Muscle of leg (tissue), 11 donors: Measurements from ENCODE around the gene LAMC3. TPM values are rescaled to one million over a fixed set of nuclear protein-coding genes. Genes with fewer than 3 reads are reported as not detected.

Experiments
- DNase-seq: peaks from one replicate; pipeline ENCODE4 v3.0.0; 2013
- H3K27ac ChIP-seq: one replicate; pipeline ENCODE4 v1.5.1; 2013; ENCODE audit warnings: mild to moderate bottlenecking, low read length, control low read depth
- H3K27me3 ChIP-seq: one replicate; pipeline ENCODE4 v1.6.1; 2013; ENCODE audit warnings: low read length; ENCODE audit not compliant: control insufficient read depth, insufficient read depth
- H3K36me3 ChIP-seq: one replicate; pipeline ENCODE4 v1.6.1; 2013; ENCODE audit warnings: low read length; ENCODE audit not compliant: control insufficient read depth, insufficient read depth
- H3K4me1 ChIP-seq: one replicate; pipeline ENCODE4 v1.6.1; 2013; ENCODE audit warnings: low read length; ENCODE audit not compliant: control insufficient read depth, insufficient read depth
- H3K4me3 ChIP-seq: one replicate; pipeline ENCODE4 v1.5.1; 2013; ENCODE audit warnings: low read length, control low read depth
- H3K9me3 ChIP-seq: replicated peaks from 2 replicates; pipeline ENCODE4 v1.6.1; 2013; ENCODE audit warnings: low read depth, low read length; ENCODE audit not compliant: control insufficient read depth
- WGBS: methylation state at CpG from one replicate; pipeline ENCODE4 v1.1.5; 2013; ENCODE audit warnings: missing lambda C conversion rate; ENCODE audit not compliant: insufficient coverage; 5-methylcytosine and 5-hydroxymethylcytosine counted together
- polyA plus RNA-seq, 8 donors: library from polyadenylated mRNA; unstranded; fragments of 120-200 nt; gene quantifications; one replicate each; pipeline versions ENCODE4 v1.2.1 to v1.2.3, GENCODE V29; 2013; ENCODE audit warnings: inconsistent platforms in 1 of 8, low replicate concordance in 1 of 8; ENCODE audit not compliant: insufficient read length in 8 of 8, insufficient read depth in 1 of 8
- total RNA-seq: library from RNA; stranded (reverse); fragments of 120-200 nt; gene quantifications from one replicate; pipeline ENCODE4 v1.2.4, GENCODE V29; 2013

Gene LAMC3
- total and polyA plus RNA-seq, 9 donors = 1.0 to 4.0 (median 1.9) TPM

DNA sequence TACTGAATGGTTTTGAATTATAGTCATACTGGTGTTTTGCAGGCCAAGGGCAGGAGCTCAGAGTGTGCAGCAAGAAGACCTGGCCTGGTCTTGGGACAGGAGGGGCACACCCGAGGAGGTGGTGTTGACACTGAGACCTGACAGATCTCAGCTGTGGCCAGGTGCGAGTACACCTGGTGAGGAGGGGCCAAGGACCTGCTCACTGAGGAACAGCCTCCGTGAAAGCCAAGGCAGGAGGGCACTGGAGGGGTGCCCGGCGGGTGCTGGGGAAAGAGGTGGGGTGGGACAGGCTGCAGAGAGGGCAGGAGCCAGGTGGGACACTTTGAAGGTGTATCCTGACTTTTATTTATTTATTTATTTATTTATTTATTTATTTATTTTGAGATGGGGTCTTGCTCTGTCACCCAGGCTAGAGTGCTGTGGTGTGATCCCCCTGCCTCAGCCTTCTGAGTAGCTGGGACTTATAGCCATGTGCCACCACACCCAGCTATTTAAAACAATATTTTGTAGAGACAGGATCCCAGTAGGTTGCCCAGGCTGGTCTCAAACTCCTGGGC is 23.3 kb upstream of the LAMC3 start:
- no peak overlapping the region for H3K4me3 ChIP-seq
- no peak for DNase-seq
- WGBS = 82% methylated on average over 2 of the region's 5 CpGs
- no peak overlapping the region for H3K27ac ChIP-seq
- no peaks in the 10 kb centered on the region for H3K36me3 ChIP-seq
- H3K9me3 ChIP-seq = no peaks in the 10 kb centered on the region
- peaks cover 5% of the 10 kb centered on the region for H3K4me1 ChIP-seq
- H3K27me3 ChIP-seq = peaks cover 49% of the 10 kb centered on the region

DNA sequence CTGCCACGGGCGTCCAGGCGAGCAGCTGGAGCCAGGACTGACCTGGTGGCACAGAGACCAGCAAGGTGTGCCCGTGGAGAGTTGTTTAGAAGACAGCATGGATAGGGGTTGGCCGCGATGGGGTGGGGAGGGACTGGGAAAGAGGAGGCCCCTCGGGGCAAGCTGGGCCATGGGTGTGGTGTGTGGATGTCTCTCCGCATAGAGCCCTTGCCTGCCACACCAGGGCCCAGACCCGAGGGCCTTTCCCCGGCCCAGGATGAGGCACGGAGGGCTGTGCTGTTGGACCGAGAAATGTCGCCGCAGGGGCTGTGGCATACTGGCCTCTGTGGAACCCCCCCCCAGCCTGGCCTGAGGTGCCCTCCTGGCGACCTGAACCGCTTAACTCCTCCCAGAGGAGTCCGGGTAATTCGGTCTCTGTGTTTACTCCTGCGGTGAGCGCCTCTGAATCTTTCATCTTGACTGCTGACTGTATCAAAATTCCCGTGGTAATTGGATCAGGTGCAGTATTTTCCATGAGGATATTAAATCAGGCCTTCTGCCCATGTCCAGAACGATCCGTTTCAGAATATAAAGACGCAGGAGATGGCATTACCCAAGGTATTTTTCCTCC is 22.5 kb upstream of the LAMC3 start:
- Histone ChIP-seq H3K9me3 (no peaks in the 10 kb centered on the region), H3K27ac (no peak overlapping the region), H3K4me3 (no peak overlapping the region), H3K4me1 (peaks cover 13% of the 10 kb centered on the region), H3K27me3 (peaks cover 57% of the 10 kb centered on the region), H3K36me3 (no peaks in the 10 kb centered on the region)
- 56% methylated on average over 16 of the region's 24 CpGs for WGBS
- DNase-seq = no peak

DNA sequence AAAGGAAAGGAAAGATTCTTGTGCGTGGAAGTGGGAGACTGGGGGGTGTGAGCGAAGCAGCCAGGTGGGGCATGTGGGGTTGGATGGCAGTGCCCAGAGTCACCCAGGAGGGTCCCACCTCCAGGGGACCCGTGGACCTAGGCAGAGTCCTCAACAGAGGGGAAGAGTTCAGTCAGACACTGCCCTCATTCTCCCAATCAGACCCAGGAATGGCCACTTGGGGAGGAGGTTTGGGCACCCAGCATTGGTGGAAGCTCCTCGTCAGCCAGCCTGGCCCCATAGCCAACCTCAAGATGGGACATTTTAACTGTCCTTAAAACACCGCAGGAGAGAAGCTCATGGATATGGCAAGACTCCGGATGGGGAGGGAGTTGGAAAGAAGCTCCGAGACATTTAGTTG is 21.9 kb upstream of the LAMC3 start:
- Histone ChIP-seq H3K4me3 (no peak overlapping the region), H3K9me3 (no peaks in the 10 kb centered on the region), H3K36me3 (no peaks in the 10 kb centered on the region), H3K4me1 (peaks cover 14% of the 10 kb centered on the region), H3K27me3 (peaks cover 59% of the 10 kb centered on the region), H3K27ac (no peak overlapping the region)
- DNase-seq = no peak
- 64% methylated on average over 3 of the region's 7 CpGs for WGBS

DNA sequence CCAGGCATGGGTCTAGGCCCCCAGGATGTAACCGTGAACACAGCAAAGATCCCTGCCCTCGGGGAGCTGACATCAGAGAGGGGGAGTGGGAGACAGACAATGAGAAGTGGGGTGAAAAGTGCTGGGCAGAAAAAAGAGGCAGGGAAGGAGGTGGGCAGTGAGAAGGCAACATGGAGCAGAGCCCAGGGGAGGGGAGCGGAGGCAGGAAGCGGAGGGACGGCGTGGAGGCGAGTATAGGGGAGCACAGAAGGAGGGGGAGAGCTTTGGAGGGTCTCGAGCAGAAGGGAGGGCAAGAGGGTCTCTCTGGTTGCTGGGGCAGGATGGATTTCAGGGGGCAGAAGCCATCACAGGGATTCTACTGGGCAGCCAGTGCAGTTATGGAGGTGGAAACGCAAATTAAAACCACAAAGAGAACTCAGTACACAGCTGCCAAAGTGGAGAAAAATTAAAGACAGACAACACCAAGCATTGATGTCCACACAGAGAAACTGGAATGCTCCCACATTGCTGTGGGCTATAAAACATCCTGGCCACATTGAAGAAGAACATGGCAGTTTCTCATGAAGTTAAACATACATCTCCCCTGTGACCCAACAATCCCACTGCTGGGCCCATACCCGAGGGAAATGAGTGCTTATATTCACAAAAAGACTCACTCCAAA is 21.1 kb upstream of the LAMC3 start:
- H3K27me3 ChIP-seq = peaks cover 65% of the 10 kb centered on the region
- no peaks in the 10 kb centered on the region for H3K36me3 ChIP-seq
- no peak for DNase-seq
- no peak overlapping the region for H3K27ac ChIP-seq
- no peak overlapping the region for H3K4me3 ChIP-seq
- 50% methylated on average over 9 of the region's 10 CpGs for WGBS
- H3K9me3 ChIP-seq = no peaks in the 10 kb centered on the region
- H3K4me1 ChIP-seq = peaks cover 14% of the 10 kb centered on the region

DNA sequence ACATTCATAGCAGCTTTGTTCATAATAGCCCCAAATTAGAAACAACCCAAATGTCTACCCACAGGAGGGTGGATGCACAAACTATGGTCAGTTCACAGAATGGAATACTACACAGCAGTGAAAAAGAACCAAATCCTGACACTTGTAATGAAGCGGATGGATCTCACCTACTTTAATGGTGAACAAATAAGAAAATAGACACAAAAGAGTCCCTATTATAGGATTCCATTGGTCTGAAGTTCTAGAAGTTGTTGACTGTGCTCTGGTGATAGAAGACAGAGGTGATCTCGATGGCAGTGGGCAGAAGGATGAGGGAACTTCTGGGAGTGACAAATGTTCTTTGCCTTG is 20.6 kb upstream of the LAMC3 start:
- H3K9me3 ChIP-seq = no peaks in the 10 kb centered on the region
- no CpG with 5 or more reads among the region's 2 CpGs for WGBS
- H3K4me1 ChIP-seq = peaks cover 14% of the 10 kb centered on the region
- no peak for DNase-seq
- no peaks in the 10 kb centered on the region for H3K36me3 ChIP-seq
- peaks cover 69% of the 10 kb centered on the region for H3K27me3 ChIP-seq
- H3K27ac ChIP-seq = no peak overlapping the region
- H3K4me3 ChIP-seq = no peak overlapping the region

DNA sequence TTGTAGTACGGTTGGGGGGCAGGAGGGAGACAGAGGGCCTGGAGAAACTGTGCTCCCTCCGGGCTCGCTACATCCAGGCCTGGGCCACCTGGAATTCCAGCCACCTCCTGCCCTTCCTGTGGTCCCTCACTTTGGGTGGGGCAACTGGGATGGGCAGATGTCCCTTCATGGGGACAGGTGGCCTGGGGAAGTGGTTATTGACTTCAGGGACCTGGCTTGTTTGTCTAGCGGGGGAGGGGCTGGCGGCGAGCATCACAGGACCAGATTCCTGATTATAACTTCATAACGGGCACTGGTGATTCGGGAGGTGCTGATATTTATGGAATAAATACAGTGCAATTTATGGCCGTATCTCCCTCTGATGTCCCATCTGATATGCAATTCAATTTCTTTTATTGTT is 20.1 kb upstream of the LAMC3 start:
- H3K4me1 ChIP-seq = peaks cover 14% of the 10 kb centered on the region
- no peaks in the 10 kb centered on the region for H3K36me3 ChIP-seq
- H3K9me3 ChIP-seq = no peaks in the 10 kb centered on the region
- WGBS = 73% methylated on average over 4 of the region's 9 CpGs
- DNase-seq = no peak
- H3K4me3 ChIP-seq = no peak overlapping the region
- H3K27me3 ChIP-seq = peaks cover 69% of the 10 kb centered on the region
- H3K27ac ChIP-seq = no peak overlapping the region

DNA sequence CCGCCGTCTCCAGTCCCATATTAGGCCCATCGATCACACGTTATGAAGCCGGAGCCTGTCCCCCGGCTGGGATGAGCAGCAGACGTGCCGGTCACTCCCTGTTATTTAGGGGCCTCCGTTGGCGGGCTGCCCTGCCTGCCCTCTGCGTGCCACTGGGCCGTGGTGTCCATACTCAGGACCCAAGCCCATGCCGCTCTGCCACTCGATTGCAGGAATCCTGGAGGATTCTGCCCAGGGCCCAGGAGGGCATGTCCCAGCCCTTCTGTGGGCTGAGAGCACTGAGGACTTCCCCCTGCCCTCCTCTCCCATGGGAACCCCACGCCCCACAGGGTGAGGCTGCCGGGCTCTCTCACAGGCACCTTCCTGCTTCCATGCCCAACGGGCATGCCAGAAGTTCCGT is 19.6 kb upstream of the LAMC3 start:
- no peaks in the 10 kb centered on the region for H3K36me3 ChIP-seq
- no peak overlapping the region for H3K27ac ChIP-seq
- peaks cover 14% of the 10 kb centered on the region for H3K4me1 ChIP-seq
- H3K9me3 ChIP-seq = no peaks in the 10 kb centered on the region
- WGBS = 85% methylated on average over 18 of the region's 18 CpGs
- H3K27me3 ChIP-seq = peaks cover 69% of the 10 kb centered on the region
- DNase-seq = no peak
- H3K4me3 ChIP-seq = no peak overlapping the region

DNA sequence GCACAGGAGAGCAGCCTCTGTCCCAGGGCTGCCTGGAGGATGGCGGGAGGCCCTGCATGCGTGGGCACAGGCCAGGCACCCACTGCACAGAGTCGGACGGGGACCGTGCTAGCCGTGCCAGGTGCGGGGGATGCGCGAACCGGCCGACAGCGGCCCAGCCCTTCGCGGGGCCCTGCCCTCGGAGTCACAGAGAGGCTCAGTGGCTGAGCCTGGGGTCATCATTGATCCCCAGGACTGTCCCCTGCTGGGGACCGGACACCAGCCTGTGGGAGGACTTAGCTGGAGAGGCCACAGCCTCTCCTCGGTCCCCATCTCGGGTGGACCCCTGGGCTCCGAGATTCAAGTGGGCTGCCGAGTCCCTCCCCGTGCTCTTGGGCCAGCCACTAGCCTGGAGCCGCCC is 19.1 kb upstream of the LAMC3 start:
- peaks cover 69% of the 10 kb centered on the region for H3K27me3 ChIP-seq
- H3K27ac ChIP-seq = no peak overlapping the region
- peaks cover 14% of the 10 kb centered on the region for H3K4me1 ChIP-seq
- no peak overlapping the region for H3K4me3 ChIP-seq
- DNase-seq = no peak
- WGBS = 73% methylated on average over 22 of the region's 22 CpGs
- no peaks in the 10 kb centered on the region for H3K9me3 ChIP-seq
- no peaks in the 10 kb centered on the region for H3K36me3 ChIP-seq

DNA sequence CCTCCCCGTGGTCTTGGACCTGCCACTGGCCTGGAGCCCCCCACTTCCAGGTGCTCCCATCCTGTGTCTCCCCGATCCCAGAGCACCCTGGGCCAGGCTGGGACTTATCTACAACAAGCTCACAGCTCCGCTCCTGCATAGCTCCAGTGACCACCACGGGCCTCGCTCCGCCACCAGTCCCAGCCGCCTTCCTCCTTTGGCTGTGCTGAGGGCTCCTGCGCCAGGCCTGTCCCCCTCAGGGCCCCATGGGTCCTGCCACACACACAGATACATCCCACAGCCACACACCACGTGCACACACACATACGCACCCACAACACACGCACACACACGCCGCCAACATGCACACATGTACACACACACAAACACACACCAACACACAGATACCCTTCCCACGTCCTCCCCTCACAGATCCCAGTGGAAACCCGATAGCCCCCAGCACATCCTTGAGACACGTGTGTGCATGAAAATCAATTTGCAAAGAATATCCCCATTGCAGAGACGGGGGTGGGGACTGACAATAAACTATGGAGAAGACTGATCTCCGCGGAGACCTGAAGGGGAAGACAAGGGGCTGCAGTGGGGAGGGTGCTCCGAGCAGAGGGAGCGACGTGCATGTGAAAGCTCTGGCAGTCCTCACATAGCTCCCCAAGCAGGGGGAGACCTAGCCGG is 18.5 kb upstream of the LAMC3 start:
- H3K27me3 ChIP-seq = peaks cover 69% of the 10 kb centered on the region
- DNase-seq = no peak
- 23% methylated on average over 19 of the region's 23 CpGs for WGBS
- no peaks in the 10 kb centered on the region for H3K36me3 ChIP-seq
- peaks cover 18% of the 10 kb centered on the region for H3K4me1 ChIP-seq
- no peak overlapping the region for H3K4me3 ChIP-seq
- H3K27ac ChIP-seq = no peak overlapping the region
- H3K9me3 ChIP-seq = no peaks in the 10 kb centered on the region

DNA sequence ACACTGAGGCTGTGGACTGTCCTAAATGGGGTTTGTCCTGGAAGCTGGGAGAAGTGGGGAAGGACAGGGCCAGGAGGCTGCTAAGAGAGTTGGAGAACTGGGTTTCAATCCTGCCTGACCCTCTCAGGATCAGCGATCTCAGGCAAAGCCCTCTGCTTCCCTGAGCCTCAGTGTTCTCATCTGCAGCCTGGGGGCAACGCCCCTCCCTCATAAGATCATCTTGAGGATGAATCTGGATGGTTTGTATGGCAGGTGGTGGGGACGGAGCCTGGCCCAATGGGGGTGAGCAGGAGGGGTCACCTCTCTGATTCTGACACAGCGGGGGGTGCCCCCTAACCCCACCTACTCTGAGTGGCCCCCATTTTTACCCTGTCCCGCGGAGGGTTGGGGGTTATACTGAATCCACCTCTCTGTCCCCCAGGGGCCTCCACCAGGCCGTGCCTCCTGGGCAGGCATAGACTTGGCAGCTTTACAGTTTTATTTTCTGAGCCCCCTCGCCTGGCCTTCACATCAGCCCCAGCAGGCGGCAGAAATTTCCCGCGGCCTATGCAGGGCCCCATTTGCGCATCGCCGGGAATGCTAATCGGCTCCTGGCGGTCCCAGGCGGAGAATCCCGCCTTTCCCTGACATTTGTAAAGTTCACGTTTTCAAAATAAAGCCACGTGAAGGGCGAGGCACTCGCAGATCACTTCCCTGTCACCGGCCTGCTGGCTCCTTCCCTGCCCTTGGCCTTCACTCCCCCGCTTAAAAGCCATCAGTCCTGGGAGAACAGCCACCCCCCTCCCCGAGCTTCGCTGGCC is 17.8 kb upstream of the LAMC3 start:
- peak; percentile 26 for DNase-seq
- Histone ChIP-seq H3K27me3 (peaks cover 67% of the 10 kb centered on the region), H3K27ac (no peak overlapping the region), H3K36me3 (no peaks in the 10 kb centered on the region), H3K9me3 (no peaks in the 10 kb centered on the region), H3K4me1 (peaks cover 22% of the 10 kb centered on the region), H3K4me3 (no peak overlapping the region)
- 22% methylated on average over 23 of the region's 26 CpGs for WGBS
